Suprapubic skin (tissue), 4 donors: Measurements from ENCODE around the gene PLAAT4.

ENCODE experiments used
- POLR2A ChIP-seq, 2 donors: fragments of 450-650 bp; IDR thresholded peaks; one replicate each; pipeline ENCODE4 v1.6.1; 2017; ENCODE audit warnings: antibody characterized with exemption in 2 of 2, mild to moderate bottlenecking in 2 of 2, moderate library complexity in 2 of 2
- POLR2AphosphoS5 ChIP-seq, 3 donors: sonication (generic); formaldehyde crosslinking; IDR thresholded peaks; one replicate each; pipeline ENCODE4 v1.6.1; 2017; ENCODE audit warnings: antibody characterized with exemption in 3 of 3
- TF ChIP-seq, protein P1 (sequence below), 2 donors: fragments of 200-600 bp in 1 of 2; fragments of 450-650 bp in 1 of 2; sonication (generic) in 1 of 2; IDR thresholded peaks; one replicate each; pipeline ENCODE4 v1.5.1; 2016 to 2019; ENCODE audit warnings: antibody characterized with exemption in 2 of 2, mild to moderate bottlenecking in 1 of 2, moderate library complexity in 1 of 2

DNA sequence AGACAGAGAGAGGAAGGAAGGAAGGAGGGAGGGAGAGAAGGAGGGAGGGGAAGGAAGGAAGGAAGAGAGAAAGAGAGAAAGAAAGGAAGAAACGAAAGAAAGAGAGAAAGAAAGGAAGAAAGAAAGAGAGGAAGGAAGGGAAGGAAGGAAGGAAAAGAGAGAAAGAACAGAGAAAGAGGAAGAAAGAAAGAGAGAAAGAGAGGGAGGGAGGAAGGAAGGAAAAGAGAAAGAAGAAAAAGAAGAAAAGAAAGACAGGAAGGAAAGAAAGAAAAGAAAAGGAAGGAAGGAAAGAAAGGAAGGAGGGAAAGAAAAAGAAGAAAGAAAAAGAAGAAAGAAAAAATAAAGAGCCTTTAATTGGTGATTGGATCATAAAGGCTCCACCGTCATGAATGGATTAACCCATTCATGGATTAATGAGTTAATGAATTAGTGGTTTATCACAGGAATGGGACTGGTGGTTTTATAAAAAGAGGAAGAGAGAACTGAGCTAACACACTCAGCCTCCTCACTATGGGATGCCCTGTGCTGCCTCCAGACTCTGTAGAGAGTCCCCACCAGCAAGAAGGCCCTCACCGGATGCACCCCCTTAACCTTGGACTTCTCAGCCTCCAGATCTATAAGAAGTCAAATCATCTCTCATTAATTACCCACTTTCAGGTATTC, 35.5 kb downstream of the PLAAT4 start:
- TF ChIP-seq, protein P1, sequence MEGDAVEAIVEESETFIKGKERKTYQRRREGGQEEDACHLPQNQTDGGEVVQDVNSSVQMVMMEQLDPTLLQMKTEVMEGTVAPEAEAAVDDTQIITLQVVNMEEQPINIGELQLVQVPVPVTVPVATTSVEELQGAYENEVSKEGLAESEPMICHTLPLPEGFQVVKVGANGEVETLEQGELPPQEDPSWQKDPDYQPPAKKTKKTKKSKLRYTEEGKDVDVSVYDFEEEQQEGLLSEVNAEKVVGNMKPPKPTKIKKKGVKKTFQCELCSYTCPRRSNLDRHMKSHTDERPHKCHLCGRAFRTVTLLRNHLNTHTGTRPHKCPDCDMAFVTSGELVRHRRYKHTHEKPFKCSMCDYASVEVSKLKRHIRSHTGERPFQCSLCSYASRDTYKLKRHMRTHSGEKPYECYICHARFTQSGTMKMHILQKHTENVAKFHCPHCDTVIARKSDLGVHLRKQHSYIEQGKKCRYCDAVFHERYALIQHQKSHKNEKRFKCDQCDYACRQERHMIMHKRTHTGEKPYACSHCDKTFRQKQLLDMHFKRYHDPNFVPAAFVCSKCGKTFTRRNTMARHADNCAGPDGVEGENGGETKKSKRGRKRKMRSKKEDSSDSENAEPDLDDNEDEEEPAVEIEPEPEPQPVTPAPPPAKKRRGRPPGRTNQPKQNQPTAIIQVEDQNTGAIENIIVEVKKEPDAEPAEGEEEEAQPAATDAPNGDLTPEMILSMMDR (IDR thresholded peaks at IDR 0.05), result no peak
- no peak for TF ChIP-seq POLR2A (IDR thresholded peaks at IDR 0.05)
- no peak for TF ChIP-seq POLR2AphosphoS5 (IDR thresholded peaks at IDR 0.05)
